Retina (tissue), 1 donor: ENCODE data around the gene ASZ1.

Source experiments
- DNase-seq: peaks from one replicate; pipeline ENCODE4 v3.0.0-alpha.2; 2016

Gene ASZ1

DNA sequence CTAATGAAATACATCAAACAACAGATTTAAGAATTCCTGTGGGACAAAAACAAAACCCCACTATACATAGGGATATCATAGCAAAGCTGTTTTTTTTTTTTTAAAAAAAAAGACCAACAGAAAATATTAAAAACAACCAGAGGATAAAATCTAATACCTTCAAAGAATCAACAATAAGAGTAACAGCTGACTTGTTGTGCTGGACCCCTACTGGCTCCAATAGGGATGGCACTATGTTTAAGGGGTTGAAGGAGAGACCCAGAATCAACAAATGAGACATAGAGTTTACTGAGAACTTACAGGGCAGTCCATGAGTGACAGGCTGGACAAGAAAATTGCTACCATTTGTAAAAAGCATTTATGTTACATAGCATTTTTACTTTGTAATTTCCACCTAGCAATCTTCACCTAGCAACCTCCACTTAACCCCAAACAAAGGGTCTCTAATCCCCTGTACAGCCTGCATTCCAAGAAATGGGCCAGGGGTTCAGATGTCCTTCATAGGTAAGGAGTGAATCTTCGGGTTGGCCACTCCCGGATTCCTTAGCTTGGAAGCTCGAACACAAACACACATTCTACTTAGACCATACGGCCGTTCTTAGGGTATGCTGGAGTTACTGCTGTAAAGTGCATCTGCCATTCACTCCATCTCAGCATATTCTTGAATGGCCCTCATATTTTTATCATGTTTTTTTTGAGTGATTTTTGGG is 25.8 kb downstream of the ASZ1 start:
- DNase-seq: no peak

DNA sequence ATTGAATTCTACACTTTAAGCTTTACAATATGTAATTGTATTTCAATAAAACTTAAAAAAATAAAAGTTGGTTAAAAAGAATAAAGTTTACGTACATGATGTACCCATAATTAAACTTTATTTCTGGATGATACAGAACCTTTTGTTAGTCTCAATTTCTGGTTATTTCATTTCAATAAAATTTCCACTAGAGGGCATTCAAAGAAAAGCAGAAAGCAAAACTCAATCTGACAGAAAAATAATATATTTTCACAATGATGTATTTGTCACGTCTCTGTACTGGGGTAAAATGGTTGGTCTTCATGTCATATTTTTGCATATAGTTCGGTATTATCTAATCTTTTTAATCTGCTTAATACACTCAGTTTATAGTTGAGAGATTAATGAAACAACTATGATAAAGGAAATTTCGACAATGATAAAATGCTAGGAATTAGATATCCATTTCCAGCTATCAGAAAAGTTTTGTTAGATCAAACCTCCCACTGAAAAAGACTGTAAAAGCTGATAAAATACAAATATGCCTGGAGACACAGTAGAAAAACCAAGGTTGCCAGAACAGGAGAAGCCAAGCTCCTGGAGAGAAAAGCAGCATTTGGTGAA is 27.4 kb downstream of the ASZ1 start:
- DNase-seq: no peak

DNA sequence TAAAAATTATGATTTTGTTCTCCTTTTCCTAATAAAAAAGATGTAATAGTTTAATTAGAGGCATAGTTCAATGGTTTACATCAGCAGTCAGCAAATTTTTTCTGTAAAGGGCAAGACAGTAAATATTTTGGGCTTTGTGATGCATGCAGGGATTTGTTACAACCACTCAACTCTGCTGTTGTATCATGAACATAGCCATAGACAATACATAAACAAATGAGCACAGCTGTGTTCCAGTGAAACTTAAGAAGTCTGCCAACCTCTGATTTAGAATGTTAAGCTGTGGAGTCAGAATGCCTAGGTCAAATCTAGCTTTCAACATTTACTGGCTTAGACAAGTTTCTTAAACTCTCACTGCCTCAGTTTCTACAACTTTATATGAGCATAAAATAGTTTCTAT is 31.6 kb downstream of the ASZ1 start:
- no peak for DNase-seq

DNA sequence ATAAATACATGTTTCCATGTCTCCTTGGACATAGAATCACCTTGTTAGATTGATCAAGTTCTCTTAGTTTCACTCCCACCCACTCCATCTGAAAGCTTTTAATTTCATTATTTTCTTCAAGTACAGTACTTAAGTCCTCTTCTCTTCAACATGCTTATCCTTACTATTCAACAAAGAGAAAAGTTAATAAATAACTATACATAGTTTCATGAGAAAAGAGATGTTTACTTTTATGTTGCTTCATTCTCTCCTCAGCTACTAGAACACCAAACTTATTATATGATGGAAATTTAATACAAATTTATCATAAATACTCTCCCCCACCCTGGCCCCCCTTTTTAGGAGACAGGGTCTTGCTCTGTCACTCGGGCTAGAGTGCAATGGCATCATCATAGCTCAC is 33.5 kb downstream of the ASZ1 start:
- DNase-seq: no peak

DNA sequence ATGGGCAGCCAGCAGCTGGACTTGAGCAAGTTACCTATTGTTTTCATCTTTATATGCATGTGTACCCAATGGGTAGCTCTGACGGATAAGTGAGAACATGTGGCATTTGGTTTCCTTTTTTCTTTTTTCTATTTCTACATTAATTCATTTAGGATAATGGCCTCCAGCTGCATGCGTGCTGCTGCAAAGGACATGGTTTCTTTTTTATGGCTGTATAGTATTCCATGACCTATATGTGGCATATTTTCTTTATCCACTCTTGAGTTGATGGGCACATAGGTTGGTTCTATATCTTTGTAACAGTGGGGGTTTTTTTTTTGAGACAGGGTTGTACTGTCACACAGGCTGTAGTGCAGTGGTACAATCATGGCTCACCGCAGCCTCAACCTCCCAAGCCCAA is 37.4 kb downstream of the ASZ1 start:
- DNase-seq: no peak

DNA sequence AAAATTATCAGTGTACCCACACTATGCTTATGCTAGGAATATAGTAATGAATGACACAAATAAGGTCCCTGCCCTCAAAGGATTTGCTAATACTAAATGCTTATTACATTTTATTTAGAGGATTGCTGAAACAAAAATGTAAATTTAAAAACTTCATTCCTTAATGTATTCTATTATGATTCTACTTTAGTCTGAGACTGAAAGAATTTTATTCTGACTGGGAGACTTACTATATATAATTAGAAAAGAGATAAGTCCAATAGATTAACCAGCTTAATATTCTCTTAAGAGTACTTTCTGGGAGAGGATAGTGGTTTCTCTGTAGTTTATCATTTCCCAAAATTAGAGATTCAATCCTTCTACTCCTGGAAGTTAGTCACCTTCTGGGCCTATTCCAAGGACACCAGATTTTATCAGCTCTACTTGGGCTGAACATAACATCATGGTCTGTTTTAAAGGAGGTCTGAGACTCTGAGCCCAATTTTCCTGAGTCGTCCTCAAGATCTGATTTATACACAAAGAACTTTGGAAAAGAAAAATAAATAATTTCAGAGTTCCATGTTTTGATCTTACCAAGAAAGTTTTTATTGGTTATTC is 41.1 kb downstream of the ASZ1 start:
- DNase-seq: no peak

DNA sequence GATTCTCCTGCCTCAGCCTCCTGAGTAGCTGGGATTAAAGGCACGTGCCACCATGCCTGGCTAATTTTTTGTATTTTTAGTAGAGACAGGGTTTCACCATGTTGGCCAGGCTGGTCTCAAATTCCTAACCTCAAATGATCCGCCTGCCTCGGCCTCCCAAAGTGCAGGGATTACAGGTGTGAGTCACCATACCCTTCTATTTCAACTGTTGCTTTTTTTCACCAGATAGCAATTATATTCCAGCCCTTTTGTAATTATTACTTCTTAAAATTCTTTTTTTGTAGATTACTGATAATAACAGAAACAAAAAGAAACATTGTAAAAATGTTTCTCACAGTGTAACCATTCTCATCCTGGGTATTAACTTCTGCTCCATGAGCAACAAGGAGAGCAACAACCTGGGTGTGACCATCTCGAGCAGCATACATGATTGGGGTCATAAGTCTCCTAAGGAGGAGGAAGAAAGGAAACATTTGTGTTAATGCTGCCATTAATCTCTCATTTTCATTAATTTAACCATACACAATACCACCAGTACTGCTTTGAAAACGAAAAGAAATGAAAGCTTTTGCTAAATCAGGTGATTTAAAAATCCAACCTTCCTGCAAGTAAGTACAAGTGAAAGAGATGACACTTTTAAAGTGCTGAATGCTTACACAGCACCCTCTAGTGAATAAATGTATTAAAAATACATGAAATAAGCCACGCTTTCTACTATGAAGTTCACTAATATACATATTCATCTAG is 41.8 kb downstream of the ASZ1 start:
- no peak for DNase-seq

DNA sequence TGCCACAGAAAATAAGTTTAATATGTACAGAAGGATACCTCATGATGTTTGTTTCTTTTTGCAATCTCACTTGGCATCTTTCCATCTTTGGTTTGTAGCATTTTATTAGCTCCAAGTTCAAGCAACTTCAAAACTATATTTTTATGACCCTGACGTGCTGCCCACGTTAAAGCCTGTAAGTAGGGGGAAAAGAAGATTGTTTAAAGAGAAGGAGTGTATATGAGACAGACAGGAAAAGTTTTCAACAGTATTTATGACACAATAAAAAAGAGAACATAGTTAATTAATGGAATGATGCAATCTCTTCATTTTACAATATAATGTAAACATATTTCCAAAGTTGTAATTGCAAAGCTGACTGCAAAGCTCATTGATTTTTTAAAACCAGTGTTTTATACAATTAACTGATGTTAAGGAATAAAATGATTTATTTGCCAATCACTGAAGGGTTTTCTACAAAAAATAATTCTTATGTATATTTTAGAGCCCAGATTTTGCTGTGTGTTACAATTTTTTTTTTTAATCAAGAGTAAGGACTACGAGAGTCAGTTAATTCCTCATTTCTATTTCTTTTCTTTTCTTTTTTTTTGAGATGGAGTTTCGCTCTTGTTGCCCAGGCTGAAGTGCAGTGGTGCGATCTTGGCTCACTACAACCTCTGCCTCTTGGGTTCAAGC is 42.5 kb downstream of the ASZ1 start:
- no peak for DNase-seq

DNA sequence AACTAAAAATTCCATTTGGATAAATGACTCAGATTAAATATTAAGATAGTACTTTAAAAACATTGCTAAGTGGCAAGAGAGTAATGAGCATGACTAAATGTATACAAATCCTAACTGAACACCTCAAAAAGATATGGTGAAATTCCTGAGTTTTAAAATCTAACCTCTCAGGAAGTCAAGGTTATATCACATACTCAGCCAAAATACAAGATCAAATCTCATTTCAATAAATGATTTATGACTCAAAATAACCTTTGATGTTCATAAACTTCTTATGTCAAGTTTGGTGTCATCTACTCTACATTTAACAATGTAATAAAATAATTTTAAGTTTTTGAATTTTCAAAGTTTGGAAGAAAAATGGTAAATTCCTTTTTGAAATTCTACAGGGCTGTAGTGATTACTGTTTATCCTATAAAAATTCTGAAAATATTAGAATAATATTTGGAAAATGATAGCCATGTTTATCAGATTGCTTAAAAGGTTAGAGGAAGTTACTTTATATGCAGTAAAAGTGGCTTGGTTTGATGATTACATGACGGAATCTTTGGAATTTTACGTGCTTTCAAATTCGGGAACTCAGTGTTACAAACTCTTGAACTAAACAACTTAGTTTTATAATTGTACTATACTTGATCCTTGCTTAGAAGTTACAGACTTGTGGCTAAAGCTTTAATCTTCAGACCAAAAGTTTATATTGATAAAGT is 43.7 kb downstream of the ASZ1 start:
- DNase-seq: no peak

DNA sequence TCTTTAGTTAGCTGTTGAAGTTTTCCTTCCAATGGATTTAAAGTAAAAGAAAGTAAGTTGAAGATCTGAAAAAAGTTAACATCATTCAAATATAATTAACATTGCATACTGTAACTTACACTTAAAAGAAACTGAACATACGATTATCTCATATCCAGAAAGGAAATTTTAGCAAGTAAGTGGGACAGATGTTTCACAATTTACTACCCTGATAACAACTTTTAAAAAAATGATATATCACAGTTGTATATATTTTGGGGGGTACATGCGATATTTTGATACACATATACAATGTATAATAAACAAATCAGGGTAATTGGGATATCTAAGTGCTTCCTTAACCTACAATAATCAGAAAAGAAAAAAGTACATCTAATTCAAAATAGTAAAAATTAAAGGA is 44.2 kb downstream of the ASZ1 start:
- no peak for DNase-seq

DNA sequence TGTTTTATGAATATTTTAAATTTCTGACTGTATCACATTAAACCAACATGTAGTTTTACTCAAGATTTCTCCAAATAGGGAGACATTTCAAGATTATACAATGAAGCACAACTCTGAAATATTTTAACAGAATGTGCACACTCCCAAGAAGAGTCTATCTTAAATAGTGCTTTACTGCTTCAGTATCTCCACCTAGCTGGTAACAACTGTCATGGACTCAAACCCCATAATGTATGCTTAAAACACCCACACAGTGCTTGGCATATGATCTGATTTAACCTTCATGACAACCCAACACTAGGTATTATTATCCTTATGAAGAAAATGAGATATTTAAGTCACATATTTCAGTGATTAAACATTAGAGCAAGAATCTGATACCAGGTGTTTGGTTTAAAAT is 45.9 kb downstream of the ASZ1 start:
- DNase-seq: no peak

DNA sequence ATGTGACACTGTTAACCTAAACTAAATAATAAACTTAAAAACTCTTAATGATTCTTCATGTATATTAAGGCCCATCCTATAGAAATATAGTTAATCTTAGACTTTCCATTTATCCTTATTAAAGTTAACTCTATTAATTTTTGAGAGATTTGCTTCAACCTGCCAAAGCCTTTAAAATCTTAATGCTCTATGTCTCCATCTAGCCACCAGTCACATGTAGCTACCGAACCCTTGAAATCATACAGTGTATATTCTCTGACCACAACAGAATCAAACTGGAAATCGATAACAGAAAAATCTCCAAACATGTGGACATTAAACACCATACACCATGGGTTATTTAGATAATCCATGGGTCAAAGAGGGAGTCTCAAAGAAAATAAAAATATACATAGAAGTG is 51.9 kb downstream of the ASZ1 start:
- no peak for DNase-seq

DNA sequence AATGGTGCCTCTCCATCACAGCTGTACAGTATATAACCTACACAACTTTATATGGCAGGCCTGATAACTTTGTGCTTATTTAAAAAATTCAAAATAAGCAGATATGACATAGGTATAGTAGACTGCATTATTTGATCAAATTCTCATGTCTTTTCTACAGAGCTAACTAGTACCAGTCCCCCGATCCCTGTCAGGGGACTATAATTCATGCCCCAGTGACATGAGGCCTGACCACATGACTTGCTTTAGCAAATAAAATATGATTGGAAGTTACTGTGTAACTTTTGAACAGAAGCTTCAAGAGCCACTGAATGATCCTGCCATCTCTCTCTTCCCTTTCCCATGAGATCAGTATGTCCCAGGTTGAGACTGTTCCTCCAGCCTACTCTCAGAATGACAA is 55.2 kb downstream of the ASZ1 start:
- DNase-seq: no peak

DNA sequence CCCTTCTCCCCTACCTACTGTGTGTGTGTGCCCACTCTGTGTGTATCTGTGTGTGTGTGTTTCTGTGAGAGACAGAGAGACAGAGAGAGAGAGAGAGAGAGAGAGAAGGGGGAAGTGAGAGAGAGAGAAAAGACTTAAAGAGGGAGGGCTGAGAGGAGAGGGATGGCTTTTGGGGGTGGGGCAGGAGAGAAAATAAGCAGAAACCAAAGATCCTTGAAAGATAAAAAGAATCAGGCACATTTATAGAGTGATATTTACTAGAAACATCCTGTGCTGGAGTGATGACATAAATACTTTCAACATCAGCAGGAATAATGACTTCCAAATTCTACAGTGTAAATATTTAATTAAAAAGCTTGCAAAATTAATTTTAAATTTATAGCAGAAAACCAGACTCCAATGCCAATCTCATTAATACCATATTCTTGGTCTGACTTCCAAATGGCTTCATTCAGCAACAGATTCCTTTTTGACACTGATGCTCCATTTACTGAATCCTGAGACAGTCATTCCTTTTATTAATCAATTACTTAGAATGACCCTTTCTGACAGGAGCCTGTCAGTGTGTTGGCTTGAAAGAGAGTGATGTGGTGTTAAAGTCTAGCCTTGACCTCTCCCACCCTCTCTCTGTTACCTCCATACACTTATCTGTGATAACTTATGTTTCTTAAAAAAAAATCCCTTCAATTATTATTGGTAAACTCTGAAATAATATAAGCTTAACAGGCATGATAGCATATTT is 62.8 kb downstream of the ASZ1 start:
- no peak for DNase-seq

DNA sequence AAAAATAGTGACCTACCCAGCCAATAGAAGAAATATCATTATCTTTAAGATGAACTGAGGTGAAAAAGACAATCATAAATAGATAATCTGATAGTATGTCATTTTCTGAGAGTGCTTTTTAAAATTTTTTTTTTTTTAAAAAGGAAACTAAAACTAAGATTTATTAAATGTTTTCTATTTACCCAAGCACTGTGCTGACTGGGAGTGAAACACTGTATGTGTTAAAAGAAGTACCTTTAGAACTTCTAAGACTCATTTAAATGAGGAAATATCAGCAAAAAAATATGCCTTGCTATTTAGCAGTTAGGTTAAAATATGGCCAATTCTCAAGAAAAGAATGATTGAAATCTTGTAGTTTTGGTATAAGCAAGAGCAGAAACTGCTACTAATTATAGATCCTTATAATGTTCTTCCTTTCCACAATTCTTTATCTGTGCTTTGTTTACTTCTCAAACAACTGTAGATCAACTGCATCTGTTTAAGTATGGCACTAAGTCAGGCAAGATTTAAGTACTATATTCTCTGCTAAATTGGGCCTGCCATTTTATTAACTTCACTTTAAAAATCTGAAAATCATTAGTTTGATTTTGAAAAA is 64.9 kb downstream of the ASZ1 start:
- DNase-seq: no peak

DNA sequence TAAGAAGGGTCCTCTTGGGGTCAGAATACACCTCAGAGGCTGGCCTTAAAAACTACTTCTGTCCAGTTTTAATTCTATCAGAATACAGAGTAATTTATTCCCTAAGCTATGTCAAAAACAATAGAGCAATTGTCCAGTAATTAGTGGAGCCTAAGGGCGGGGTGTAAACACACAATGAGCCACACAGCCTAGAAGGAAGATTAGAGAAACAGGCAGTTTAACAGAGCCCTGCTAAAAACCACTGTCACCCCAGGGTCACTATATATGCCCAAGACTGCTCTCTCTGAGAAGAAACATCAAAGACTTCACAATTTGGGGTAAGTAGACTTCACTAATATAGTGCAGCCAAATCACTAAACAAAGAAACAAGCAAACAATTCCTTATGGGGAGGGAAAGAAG is 77.3 kb downstream of the ASZ1 start:
- no peak for DNase-seq

DNA sequence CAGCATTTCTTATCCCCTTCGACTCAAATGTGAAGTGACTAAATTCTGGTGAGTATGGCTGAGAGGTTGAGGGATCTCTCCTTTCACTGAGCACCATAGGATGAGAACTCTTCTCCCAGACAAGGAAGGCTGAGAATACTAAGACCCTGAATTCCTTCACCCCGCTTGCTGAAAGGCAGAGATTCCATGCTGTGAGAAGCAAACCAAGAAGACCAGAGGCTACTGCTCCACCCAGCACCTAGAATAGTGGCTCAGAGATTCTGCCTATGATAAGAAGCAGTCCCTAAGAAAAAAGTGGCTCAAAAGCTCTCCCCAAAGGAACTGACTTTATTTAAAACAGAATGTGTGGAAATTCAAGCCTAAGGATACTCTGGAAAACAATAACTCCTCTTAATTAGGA is 77.7 kb downstream of the ASZ1 start:
- DNase-seq: no peak

DNA sequence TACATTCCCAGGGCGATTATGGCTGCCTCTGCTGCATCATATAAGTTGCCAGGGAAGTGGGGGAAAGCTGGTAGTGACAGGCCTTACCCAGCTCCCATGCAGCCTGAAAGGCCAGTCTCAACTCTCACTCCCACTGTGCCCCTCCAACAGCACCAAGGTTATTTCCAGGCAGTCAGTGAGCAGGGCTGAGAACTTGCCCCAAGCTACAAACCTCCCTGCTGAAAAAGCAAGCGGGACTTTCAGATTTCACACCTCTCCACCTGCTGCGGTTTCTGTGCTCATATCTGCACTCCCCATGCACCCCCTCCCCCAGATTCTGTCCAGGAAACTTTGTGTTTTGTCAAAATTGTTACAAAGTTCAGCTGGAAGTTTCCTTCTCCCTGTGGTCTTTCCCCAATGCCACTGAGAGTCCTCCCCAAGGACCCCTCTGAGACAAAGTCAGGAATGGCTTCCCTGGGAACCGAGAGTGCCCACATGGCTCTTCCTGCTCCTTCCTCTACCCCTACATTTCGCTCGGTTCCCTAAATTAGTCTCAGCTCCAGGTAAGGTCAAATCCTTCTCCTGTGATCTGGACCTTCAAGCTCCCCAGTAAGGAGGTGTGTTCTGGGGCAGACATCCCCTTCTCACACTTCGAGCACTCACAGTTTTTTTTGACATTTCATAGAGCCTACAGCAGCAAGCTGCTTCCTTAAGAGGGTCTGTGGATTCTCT is 79.2 kb downstream of the ASZ1 start:
- DNase-seq: no peak

DNA sequence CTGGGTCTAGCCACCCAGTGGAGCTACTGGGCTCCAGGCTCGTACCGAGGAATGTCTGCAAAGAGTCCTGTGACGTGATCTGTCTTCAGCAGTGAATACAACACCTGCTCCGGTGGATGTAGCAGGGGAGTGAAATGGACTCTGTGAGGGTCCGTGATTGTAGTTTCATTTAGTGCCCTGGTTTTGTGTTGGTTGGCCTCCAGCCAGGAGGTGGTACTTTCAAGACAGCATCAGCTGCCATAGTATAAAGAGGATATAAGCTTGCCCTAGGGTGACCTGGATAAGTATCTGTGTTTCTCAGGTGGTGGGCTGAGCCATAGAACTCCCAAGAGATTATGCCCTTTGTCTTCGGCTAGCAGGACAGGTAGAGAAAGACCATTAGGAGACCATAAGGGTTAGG is 79.8 kb downstream of the ASZ1 start:
- no peak for DNase-seq

DNA sequence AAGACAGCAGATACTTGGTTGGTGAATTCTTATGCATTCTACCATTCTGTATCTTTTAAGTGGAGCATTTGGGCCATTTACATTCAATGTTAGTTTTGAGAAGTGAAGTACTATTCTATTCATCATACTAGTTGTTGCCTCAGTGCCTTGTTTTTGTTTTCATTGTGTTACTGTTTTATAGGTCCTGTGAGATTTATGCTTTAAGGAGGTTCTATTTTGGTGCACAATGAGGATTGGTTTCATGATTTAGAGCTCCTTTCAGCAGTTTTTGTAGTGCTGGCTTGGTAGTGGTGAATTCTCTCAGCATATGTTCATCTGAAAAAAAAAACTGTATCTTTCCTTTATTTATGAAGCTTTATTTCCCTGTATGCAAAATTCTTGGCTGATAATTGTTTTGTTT is 81.1 kb downstream of the ASZ1 start:
- DNase-seq: no peak

DNA sequence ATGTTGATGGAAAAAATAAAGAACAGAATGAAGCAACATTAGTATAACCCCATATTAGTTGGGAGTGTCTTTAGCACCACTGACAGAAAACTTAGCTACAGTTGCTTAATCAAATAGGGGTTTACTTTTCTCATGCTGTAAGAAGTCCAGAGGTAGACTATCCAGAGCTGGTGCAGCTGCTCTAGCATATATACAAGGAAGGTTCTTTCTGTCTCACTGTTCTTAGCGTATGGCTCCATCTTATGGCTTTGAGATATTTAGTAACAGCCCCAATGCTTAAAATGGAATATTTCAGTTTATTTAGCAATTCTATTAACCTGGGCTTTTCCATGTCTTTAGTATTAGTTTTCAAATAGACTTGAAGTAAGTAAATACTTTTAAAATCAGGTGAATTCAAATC is 89.3 kb downstream of the ASZ1 start:
- no peak for DNase-seq
